ENCODE measurements around the gene RFXANK. TPM values are rescaled to one million over a fixed set of nuclear protein-coding genes. Genes with fewer than 3 reads are reported as not detected.

Gene RFXANK
- total and polyA plus RNA-seq, 2 donors (not counting 1 experiment from before 2014, with no cell fraction given): 77.9 to 100 TPM

GRCh38 chr19:19154768-19155494, 37.1 kb upstream of the RFXANK start:
- H3K4me1 Mint-ChIP-seq: peaks cover 60% of the 10 kb centered on the region
- no peaks in the 10 kb centered on the region for H3K27me3 Mint-ChIP-seq
- DNase-seq: no peak
- no peaks in the 10 kb centered on the region for H3K79me2 ChIP-seq (ENCODE audit: control insufficient read depth, insufficient read depth, low read length)
- intact Hi-C loops (cut with micrococcal nuclease): no loop called here
- peak overlapping the region in 1 of 5 experiments; percentile 10 for H3K4me3 ChIP-seq (ENCODE audit: control extremely low read depth in 1 of 5, extremely low read depth in 1 of 5, insufficient read depth in 1 of 5, low read depth in 2 of 5, low read length in 4 of 5)
- H3K9ac ChIP-seq (ENCODE audit: low read length): peak overlapping the region; percentile 3
- H3K27ac Mint-ChIP-seq: peak overlapping the region; percentile 50
- H3K27me3 ChIP-seq (replicated peaks in 1 of 4; ENCODE audit: control extremely low read depth in 1 of 4, control insufficient read depth in 3 of 4, insufficient read depth in 4 of 4, low read length in 3 of 4): no peaks in the 10 kb centered on the region
- H3K4me3 Mint-ChIP-seq: peak overlapping the region; percentile 16
- no peak overlapping the region for H2AFZ ChIP-seq (ENCODE audit: insufficient read depth, low read depth, low read length, poor library complexity, severe bottlenecking)
- H3K9me3 ChIP-seq (ENCODE audit: control extremely low read depth in 1 of 3, control insufficient read depth in 2 of 3, insufficient read depth in 1 of 3, low read length in 2 of 3): peaks cover 0 to 6% (median 6%) of the 10 kb centered on the region in 3 donors
- no peaks in the 10 kb centered on the region for H4K20me1 ChIP-seq (ENCODE audit: control insufficient read depth, insufficient read depth, low read length, poor library complexity, severe bottlenecking)
- no peak overlapping the region for H3K27ac ChIP-seq (ENCODE audit: low read length in 2 of 2)
- TF ChIP-seq CTCF (IDR thresholded peaks at IDR 0.05) (no peak), EZH2 (IDR thresholded peaks at IDR 0.05; ENCODE audit: borderline replicate concordance, insufficient read depth, low read depth, low read length, poor library complexity, severe bottlenecking) (no peak)
- WGBS (ENCODE audit: insufficient coverage): 74% methylated on average over 6 of the region's 6 CpGs
- ChIA-PET POLR2A (no interaction called here), CTCF (interaction anchor here (1.7 to 5.1 kb wide), 3 partner anchors 8 to 19 kb away, joined by 5 to 63 read pairs (median 26); partner anchors contain the start of gene MEF2B)
- peaks cover 3% of the 10 kb centered on the region for H3K9me3 Mint-ChIP-seq (ENCODE audit: insufficient read depth)
- H3K36me3 ChIP-seq (replicated peaks in 1 of 2; ENCODE audit: control extremely low read depth in 1 of 2, control insufficient read depth in 1 of 2, extremely low read depth in 1 of 2, insufficient read depth in 2 of 2, low read length in 1 of 2): no peaks in the 10 kb centered on the region
- H3K4me1 ChIP-seq (ENCODE audit: control insufficient read depth in 2 of 2, insufficient read depth in 2 of 2, low read length in 2 of 2): peaks cover 30 to 56% of the 10 kb centered on the region in 2 donors
- ATAC-seq (ENCODE audit: low read depth): no peak
- H3K4me2 ChIP-seq (replicated peaks; ENCODE audit: low read depth, low read length, poor library complexity, severe bottlenecking): peak overlapping the region; percentile 52

Data from B cell (primary cell).